GM12874 (cell line): ENCODE data around the gene EVI5L.

Experiments
- TF ChIP-seq, protein P1 (sequence below): IDR thresholded peaks from 2 replicates; pipeline ENCODE4 v1.5.1; 2011; ENCODE audit warnings: low read depth, mild to moderate bottlenecking, control low read depth, low read length, moderate library complexity; ENCODE audit not compliant: insufficient read depth

The EVI5L gene

DNA sequence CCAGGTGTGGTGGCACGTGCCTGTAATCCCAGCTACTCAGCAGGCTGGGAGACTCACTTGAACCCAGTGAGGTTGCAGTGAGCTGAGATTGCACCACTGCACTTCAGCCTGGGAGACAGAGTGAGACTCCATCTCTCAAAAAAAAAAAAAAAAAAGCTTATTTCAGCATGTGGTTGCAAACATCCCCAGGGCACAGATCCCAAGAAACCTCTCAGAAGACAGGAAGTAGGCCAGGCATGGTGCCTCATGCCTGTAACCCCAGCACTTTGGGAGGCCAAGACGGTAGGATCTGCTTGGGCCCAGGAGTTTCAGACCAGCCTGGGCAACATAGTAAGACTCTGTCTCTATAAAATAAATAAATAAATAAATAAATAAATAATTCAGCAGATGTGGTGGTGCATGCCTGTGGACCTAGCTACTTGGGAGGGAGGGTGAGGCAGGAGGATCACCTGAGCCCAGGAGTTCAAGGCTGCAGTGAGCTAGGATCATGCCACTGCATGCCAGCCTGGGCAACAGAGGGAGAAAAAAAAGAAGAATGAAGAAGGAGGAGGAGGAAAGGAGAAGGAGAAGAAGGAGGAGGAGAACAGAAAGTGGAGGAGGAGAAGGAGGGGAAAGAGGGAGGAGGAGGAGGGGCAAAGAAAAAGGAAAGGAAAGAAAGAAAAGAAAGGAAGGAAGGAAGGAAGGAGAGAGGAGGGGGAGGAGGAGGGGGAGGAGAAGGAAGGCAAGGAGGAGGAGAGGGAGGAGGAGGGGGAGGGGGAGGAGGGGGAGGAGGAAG lies 54.0 kb downstream of the EVI5L start:
- TF ChIP-seq, protein P1, sequence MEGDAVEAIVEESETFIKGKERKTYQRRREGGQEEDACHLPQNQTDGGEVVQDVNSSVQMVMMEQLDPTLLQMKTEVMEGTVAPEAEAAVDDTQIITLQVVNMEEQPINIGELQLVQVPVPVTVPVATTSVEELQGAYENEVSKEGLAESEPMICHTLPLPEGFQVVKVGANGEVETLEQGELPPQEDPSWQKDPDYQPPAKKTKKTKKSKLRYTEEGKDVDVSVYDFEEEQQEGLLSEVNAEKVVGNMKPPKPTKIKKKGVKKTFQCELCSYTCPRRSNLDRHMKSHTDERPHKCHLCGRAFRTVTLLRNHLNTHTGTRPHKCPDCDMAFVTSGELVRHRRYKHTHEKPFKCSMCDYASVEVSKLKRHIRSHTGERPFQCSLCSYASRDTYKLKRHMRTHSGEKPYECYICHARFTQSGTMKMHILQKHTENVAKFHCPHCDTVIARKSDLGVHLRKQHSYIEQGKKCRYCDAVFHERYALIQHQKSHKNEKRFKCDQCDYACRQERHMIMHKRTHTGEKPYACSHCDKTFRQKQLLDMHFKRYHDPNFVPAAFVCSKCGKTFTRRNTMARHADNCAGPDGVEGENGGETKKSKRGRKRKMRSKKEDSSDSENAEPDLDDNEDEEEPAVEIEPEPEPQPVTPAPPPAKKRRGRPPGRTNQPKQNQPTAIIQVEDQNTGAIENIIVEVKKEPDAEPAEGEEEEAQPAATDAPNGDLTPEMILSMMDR = no peak

DNA sequence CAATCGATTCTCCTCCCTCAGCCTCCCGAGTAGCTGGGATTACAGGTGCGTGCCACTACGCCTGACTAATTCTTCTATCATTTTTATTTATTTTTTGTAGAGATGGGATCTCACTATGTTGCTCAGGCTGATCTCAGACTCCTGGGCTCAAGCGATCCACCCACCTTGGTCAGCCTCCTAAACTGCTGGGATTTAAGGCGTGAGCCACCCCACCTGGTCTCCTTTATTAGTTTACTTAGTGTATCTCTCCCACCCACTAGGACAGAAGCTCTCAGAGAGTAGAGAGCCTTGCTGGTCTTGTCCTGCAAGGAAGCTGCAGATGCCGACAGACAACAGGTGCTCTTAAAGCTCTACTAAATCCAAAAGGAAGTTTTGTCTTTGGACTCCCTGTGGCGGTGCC lies 55.8 kb downstream of the EVI5L start:
- TF ChIP-seq, protein P1 = no peak

DNA sequence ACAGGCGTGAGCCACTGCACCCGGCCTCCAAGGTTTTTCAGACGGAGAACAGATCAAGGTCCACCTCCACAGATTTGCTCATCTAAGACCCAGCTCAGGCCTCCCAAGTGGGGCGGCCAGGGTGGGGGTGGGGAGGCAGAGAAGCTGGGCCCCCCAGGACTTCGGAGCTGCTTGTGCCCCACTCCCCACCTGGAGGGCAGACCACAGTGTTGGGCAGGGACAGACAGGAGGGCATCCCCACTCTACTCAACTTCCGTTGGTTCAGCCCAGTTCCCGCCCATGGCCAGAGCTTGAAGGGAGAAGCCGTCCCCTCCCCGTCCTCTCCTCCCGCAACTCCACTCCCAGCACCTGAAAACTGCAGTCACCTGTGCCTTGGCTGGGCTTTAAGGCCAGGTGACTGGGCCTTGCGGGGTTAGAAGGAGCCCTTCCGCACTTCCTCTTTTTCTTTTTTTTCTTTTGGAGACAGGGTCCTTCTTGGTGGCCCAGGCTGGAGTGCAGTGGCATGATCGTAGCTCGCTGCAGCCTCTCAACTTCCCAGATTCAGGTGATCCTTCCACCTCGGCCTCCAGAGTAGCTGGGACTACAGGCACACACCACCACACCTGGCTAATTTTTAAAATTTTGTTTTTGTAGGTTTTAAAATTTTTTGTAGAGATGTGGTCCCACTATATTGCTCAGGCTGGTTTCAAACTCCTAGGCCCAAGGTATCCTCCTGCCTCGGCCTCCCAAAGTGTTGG lies 57.6 kb downstream of the EVI5L start:
- TF ChIP-seq, protein P1 = no peak

DNA sequence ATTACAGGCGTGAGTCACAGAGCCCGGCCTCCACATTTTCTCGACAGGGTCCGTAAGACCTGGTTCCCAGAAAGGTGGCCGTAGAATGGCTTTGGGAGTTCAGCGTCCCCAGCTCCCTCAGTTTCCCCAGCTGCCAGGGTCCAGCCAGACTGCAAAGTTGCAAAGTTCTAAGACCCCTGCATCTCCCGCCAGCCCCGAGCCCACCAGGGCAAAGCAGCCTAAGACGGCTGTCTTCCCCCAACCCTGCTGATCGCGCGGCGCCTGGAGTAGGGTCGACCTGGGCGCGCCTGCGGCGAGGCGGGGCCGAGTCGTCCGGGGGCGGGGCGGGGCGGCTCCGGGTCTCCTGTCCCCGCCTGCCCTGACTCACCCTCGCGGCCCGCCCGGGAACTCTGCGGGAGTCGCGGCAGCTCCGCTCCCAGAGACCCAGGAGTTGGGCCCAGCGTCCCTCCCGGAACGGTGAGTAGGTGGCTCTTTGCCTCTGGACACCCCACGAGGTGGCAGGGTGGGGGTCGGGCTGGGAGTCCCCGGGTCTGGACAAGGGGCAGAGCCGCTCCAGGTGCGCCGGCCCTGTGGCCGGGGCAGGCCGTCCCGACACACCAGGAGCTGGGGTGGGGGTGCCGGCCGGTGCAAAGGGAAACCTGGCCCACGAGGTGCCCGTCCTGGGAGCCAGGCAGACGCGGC lies 58.3 kb downstream of the EVI5L start, which contains the start of gene LRRC8E:
Gene LRRC8E, plus strand, starts transcription at position 366 of the 681 bp plus-strand sequence. CDS start 7,094 bp downstream, outside the sequence.
- TF ChIP-seq, protein P1 = no peak

DNA sequence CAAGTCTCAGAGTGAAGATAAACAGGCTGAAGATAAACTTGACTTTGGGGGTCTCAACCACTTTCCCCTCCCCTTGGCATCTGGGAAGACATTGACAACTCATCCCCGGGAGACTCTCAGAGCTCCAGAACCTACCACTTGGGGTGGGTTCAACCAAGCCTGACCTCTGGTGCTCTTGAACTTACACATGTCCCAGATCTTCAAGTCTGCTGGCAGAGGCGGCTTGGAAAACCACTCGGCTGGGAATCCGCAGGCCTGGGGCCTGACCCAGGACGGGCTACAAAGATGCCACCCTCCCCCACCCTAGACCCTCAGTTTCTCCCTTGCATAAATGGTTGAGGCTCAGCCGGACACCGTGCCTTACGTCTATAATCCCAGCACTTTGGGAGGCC lies 58.8 kb downstream of the EVI5L start:
- TF ChIP-seq, protein P1 = no peak

DNA sequence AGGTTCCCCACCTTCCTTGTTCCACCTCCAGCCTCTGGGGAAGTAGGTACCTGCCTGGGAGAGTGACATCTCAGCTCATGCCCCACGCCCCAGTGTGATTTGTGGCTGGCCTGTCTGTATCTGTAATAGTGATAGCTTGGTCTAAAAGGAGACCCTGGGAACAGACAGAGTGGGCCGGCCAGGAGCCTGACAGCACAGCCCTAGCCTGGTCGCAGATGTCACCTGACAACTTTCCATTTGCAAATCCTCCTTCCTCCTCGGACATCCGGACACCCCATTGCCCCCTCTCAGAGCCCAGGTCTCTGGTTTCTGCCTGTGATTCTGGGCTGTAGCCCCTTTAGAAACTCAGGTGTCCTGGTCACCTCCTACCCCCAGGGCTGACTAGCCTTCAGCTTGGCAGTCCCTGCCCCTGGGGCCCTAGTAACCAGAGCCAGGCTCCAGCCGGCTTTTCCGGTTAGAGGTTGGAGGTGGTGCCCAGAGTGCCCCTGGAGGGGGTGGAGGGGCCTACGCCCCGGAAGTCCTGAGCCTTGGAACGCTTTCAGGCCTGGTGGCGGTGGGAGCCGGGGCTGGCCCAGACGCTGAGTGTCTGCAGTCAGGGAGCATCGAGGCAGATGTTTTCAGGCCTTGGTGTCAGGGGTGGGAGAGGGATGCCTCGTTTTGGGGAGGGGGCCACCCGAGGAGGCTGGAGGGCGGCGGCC lies 64.7 kb downstream of the EVI5L start:
- TF ChIP-seq, protein P1 = no peak
